ENCODE data around the gene MGME1.

MGME1 gene

GRCh38 chr20:17961587-17961940 is 7.3 kb upstream of the MGME1 start:
- no peak for DNase-seq

- no peak for DNase-seq
Measured at GRCh38 chr20:17963114-17963897, 5.5 kb upstream of the MGME1 start.

GRCh38 chr20:17964073-17964472 is 4.7 kb upstream of the MGME1 start:
- DNase-seq = no peak

- DNase-seq = no peak
Measured at GRCh38 chr20:17964632-17965031, 4.2 kb upstream of the MGME1 start.

GRCh38 chr20:17965042-17965697 is 3.6 kb upstream of the MGME1 start:
- no peak for DNase-seq

- DNase-seq = no peak
Measured at GRCh38 chr20:17966432-17967310, 2.1 kb upstream of the MGME1 start.

- no peak for DNase-seq
Measured at GRCh38 chr20:17967521-17968365, 1.1 kb upstream of the MGME1 start.

- no peak for DNase-seq
Measured at GRCh38 chr20:17969278-17969883, 563 bp downstream of the MGME1 start.

GRCh38 chr20:17969884-17970409 is 1.1 kb downstream of the MGME1 start:
- no peak for DNase-seq

GRCh38 chr20:17971300-17972013 is 2.6 kb downstream of the MGME1 start:
- DNase-seq = no peak

GRCh38 chr20:17972121-17972520 is 3.3 kb downstream of the MGME1 start:
- no peak for DNase-seq

- no peak for DNase-seq
Measured at GRCh38 chr20:17976305-17976704, 7.5 kb downstream of the MGME1 start.

GRCh38 chr20:17985388-17986018 is 16.7 kb downstream of the MGME1 start:
- DNase-seq = no peak

GRCh38 chr20:17987988-17988387 is 19.2 kb downstream of the MGME1 start:
- DNase-seq = no peak

GRCh38 chr20:17990278-17990972 is 21.6 kb downstream of the MGME1 start:
- DNase-seq = no peak

- no peak for DNase-seq
Measured at GRCh38 chr20:17992224-17992637, 23.4 kb downstream of the MGME1 start.

GRCh38 chr20:17992847-17993513 is 24.2 kb downstream of the MGME1 start:
- DNase-seq = no peak

- DNase-seq = no peak
Measured at GRCh38 chr20:17993546-17993945, 24.7 kb downstream of the MGME1 start.

Measured in activated CD8-positive, alpha-beta memory T cell treated with anti-CD3 and anti-CD28 coated beads, Interleukin-2, amount 50 U/mL, for 4 hours (primary cell).